CD4-positive, alpha-beta T cell treated with Interleukin-10 for 1 hour (primary cell): ENCODE results near the gene LDB2.
A peak's percentile ranks its signal among the peaks of the same experiment; 100 is the strongest.

Experiments
- DNase-seq: peaks from one replicate; pipeline ENCODE4 v3.0.0-alpha.2; 2020

The LDB2 gene

GRCh38 chr4:16837475-16837874 lies 61.0 kb downstream of the LDB2 start:
- no peak for DNase-seq

GRCh38 chr4:16836324-16836723 lies 62.1 kb downstream of the LDB2 start:
- no peak for DNase-seq

GRCh38 chr4:16835597-16836247 lies 62.7 kb downstream of the LDB2 start:
- DNase-seq: no peak

DNA sequence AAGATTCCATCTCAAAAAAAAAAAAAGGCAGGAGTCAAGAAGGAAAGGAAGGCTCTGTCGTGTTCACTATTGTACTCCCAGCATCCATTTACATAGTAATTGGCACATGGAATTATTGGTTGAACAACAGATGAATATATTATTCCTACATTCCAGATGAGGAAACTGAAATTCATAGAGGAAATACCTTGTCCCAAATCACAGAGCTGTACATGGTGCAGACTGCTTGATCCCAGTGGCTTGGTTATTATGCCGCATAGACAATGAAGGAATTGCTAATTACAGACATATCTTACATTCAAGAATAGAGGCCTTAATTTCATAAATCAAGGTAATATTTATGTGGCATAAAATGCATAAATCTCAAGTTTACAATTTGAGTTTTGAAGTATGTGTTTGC lies 63.6 kb downstream of the LDB2 start:
- no peak for DNase-seq

DNA sequence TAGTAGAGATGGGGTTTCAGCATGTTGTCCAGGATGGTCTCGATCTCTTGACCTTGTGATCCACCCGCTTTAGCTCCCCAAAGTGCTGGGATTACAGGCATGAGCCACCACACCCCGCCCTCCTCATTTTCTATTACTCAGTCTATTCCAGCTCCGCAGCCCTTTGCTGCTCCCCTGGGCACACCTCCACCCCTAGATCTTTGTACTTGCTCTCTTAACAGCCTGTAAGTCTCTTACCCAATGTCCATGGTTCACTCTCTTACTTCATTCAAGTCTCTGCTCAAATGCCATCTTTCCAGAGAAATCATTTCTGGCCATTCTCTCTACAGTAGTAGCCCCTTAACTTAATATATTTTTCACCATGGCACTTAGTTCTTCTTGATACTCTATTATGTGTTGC lies 64.7 kb downstream of the LDB2 start:
- no peak for DNase-seq

DNA sequence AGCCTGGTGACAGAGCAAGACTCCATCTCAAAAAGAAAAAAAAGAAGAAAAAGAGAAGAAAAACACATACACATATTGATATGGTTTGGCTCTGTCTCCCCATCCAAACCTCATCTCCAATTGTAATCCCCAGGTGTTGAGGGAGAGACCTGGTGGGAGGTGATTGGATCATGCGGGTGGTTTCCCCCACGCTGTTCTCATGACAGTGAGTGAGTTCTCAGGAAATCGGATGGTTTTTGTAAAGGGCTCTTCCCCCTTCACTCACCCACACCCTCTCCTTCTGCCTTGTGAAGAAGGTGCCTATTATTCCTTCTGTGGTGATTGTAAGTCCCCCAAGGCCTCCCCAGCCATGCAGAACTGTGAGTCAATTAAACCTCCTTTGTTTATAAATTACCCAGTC lies 68.4 kb downstream of the LDB2 start:
- no peak for DNase-seq

DNA sequence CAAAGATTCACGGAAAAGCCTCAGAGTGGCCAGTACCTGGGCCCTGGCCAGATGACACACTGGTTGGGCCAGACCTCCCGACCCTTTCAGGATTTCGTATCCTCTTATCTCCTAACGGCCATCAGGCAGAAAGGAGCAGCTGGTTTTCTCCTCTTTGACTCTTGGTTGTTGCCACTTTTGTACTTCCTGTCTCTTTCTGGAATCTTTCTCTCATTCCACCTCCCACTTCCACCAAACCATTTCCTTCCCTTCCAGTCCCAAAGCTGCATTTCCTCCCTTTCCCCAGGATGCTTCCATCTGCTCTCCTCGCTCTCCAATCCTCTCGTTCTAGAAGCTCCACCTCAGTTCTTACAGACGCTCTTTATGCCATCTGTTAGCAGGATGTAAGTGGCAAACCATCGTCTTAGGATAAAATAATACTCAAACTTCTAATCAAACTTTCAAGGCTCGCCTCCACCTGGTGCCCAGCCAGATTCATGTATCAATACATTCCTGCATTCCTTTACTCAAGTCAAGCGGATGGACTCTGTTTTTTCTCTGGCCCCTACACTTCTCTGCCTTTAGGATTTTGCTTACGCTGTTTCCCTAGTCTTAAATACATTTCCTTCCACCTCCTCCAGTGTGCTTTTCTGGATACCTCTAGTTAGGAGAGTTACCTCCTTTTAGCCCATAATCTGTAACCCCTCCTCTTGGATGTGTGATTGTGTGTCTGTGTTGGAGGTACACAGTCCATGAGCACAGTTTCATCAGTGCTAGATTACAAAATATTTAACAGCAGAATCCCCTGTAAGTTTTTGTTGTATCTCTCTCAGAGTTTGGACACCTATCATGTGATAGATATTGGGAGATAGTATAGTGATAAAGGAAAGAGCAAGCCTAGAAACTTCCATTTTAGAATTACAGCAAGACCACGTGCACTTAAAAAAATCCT lies 70.4 kb downstream of the LDB2 start:
- no peak for DNase-seq

DNA sequence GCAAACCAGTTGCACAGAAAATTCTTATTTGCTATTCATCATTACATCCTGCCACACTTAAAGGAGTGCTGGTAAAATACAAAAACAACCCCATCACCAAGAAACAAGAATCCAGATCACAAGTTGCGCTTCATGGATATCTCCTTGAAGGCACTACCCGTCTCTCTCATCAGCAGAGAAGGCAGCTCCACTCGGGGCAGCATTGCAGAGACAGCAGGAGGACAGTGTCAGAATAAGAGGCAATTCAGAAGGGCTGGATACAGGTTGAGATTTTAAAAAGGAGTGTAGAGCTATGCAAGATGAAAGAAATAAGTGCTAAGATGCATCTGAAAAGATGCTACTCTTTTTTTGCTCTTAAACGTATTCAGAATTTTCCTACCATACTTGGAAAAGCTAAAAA lies 71.4 kb downstream of the LDB2 start:
- DNase-seq: no peak

- no peak for DNase-seq
Observed at GRCh38 chr4:16826406-16826910, 72.0 kb downstream of the LDB2 start.

DNA sequence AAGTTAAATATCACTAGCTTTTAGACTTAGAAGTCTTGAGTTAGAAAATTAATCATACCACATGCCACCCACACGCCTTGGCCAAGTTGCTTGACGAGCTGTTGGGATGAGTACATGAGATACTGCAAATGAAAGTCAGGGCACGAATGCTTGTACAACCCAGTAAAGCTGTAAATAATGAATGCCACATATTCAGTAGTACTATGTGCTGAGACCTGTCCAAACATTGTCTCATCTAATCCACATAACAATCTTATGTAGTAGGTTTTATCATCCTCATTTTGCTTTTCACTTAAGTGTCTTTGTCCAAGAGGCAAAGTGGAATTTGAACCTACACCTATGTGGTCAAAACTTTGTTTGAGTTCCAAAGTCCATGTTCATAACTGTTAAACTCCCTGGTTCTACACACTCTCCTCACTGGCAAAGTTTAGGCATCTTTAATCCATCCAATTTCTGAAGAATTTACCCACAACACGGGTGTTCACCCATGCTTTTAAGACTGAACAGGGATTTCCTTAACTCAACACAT lies 74.1 kb downstream of the LDB2 start:
- no peak for DNase-seq

- no peak for DNase-seq
Observed at GRCh38 chr4:16820329-16820728, 78.1 kb downstream of the LDB2 start.

- no peak for DNase-seq
Observed at GRCh38 chr4:16819652-16820051, 78.8 kb downstream of the LDB2 start.

DNA sequence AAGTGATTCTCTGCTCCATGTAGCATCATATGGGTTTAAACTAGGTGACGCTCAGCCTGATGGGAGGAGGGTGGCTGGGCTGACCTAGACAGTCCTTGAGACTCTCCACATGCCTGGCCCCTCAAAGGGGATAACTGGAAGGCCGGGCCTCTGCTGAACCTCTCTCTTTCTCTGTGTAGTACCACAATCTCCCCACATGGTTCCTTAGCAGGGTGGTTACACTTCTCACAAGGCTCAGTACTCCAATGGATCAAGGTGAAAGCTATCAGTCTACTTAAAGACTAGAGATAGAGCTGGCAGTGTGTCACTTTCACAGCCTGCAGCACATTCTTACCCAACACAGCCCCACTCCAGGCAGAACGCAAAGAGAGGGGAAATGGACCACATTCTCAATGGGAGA lies 80.4 kb downstream of the LDB2 start:
- DNase-seq: no peak

DNA sequence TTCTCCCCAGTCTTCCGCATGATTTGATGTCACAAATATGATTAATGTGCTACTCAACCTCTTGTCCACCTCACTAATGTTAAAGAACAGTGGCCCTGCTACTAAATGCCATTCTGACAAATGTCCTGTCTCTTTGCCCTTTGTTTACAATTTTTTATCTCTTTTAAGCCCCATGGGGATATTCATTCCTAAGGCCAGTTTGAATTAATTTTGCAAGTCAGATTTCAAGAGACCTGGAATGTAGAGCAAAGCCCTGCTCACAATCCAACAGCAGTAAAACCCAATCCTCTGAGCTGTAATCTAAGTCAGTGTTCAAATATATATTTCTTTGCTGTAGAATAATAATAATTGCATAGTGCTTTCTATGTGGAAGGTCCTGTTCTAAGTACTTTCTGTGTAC lies 81.2 kb downstream of the LDB2 start:
- no peak for DNase-seq

DNA sequence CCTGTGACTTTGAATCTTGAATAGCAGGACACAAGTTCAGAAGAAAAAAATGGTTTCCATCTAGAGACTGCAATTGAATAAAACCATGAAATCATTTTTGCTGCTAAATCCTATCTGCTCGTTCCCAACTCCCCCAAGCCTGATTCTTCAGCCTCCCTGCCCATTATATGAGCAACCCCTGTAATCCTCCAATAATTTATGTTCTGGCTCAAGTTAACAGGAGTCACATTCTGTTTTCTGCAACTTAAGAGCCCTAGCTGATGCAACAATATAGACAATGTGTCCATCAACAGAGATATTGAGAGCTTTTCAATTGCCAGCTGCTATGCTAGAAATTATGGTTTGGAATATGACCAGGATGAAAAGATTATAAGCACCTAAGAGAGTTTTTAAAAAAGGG lies 84.1 kb downstream of the LDB2 start:
- DNase-seq: no peak

GRCh38 chr4:16812041-16812440 lies 86.4 kb downstream of the LDB2 start:
- no peak for DNase-seq

DNA sequence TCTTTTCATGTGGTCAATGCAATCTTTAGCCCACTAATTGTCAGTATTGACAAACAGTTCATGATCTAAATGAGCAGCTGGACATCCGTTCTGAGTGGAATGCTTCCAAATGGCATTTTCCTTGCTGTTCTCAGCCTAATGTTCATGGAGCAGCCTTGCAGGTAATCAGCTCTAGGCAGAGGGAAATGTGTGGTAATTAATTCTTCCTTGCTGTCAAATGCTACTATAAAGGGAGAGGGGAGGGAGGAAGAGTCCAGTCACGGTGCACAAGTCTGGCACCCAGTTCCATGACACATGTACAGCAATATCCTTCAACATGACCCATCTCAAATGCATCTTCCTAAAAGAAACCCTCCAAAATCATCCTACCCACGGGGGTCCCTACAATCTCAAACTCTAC lies 88.5 kb downstream of the LDB2 start:
- DNase-seq: no peak

DNA sequence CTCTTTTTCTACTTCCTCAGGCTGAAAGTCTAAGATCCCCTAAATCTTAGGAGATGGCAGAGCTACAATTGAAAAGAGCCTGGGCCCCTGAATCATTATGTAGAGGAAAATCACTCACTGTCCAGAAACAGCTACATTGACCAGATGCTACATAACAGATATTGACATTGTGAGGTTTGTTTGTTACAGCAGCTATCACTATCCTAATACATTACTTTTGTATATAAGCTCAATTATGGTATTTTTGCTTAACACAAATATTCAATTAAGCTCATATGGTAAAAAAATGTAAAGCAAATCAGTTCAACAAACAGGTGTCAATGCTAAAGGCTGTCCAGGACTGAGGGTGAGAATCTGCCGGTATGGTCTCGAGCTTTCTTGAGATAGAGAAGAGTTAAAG lies 89.4 kb downstream of the LDB2 start:
- no peak for DNase-seq

GRCh38 chr4:16807355-16807754 lies 91.1 kb downstream of the LDB2 start:
- no peak for DNase-seq

DNA sequence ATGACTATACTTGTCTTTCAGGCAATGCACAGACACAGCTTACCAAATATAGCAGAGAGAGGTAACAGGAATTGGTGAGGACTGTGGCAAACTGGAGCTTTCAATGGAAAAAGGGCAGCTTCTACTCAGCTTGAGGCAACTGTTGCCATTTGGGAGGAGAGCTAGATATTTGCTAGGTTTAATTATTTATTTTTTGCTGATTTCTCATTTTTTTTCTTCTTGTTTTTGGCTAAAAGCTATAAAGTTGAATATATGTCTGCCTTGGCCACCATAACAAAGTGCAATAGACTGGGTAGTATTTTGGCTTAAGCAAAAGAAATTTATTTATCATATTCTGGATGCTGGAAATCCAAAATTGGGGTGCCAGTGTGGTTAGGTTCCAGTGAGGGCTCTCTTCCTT lies 93.9 kb downstream of the LDB2 start:
- DNase-seq: no peak

GRCh38 chr4:16802044-16802443 lies 96.4 kb downstream of the LDB2 start:
- no peak for DNase-seq

DNA sequence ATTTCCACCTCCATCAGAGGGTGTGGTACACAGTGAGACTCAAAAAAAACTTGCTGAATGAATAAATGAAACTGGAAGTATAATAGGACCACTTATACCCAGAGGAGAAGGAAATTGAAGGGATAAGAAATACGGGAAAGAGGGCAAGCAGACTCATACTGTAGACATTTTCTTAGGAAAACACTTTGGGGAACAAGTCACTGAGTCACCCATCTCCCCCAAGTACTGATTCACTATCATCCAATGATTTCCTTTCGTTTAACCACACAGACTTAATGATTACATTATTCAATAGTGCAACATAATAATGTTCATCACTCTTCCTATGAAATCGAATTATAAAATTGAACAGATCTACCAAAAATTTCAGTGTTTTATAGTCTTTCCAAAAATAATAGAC lies 97.1 kb downstream of the LDB2 start:
- DNase-seq: no peak

- DNase-seq: peak; percentile 29
Observed at GRCh38 chr4:16794816-16795445, 103.5 kb downstream of the LDB2 start.

- DNase-seq: no peak
Observed at GRCh38 chr4:16791460-16791859, 107.0 kb downstream of the LDB2 start.
